ENCODE results near the gene SLC9C2. TPM values are rescaled to one million over a fixed set of nuclear protein-coding genes. Genes with fewer than 3 reads are reported as not detected.
"Not testable (repeated sequence)": the region's sequence is repeated elsewhere in the genome, so short reads cannot be mapped to it uniquely, and the experiment has no call there.

The SLC9C2 gene
- total RNA-seq, 1 donor, result not detected

DNA sequence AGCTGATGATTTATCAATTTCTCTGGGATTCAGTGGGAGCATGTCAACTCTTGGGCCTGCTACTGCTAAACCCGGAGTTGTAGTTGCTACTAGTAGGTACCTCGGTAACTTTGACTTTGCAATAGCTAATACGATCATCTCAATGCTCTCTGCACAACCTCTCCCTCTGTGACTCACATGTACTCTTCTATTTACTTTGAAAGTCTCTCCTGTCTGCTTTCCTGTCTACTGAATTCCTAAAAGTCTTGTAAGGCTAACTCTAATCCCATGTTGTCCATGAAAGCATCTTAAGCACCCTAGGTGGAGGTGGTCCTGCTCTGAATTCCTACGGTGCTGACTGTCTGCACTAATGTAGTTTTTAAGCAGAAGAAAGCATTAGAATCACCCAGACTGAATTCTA is 29.3 kb downstream of the SLC9C2 start:
- peak; percentile 71 for DNase-seq (ENCODE audit: insufficient read length, low spot score, missing footprints)
- H3K27me3 ChIP-seq (ENCODE audit: insufficient read depth, low read length), result no peaks in the 10 kb centered on the region
- no peaks in the 10 kb centered on the region for H3K36me3 ChIP-seq (ENCODE audit: insufficient read depth, low read length)
- no peak overlapping the region for H3K4me3 ChIP-seq (ENCODE audit: insufficient read depth, low read length)
- no peak overlapping the region for H3K4me2 ChIP-seq (ENCODE audit: insufficient read depth, low read length)
- H3K4me1 ChIP-seq (ENCODE audit: insufficient read depth, low read length), result no peaks in the 10 kb centered on the region
- no peak overlapping the region for H2AFZ ChIP-seq (ENCODE audit: low read length)
- TF ChIP-seq CTCF (IDR thresholded peaks at IDR 0.05; ENCODE audit: extremely low read depth, low read depth, low read length), result no peak
- H3K79me2 ChIP-seq (ENCODE audit: insufficient read depth, low read length), result no peaks in the 10 kb centered on the region
- H3K27ac ChIP-seq (ENCODE audit: low read depth, low read length), result no peak overlapping the region
- no peaks in the 10 kb centered on the region for H4K20me1 ChIP-seq (ENCODE audit: insufficient read depth, low read length)
- no peaks in the 10 kb centered on the region for H3K9me3 ChIP-seq (ENCODE audit: low read depth, low read length)

GRCh38 chr1:173572201-173572873 is 30.5 kb downstream of the SLC9C2 start:
- H3K9me3 ChIP-seq (ENCODE audit: low read depth, low read length), result peaks cover 2% of the 10 kb centered on the region
- H3K27me3 ChIP-seq (ENCODE audit: insufficient read depth, low read length), result no peaks in the 10 kb centered on the region
- no peak overlapping the region for H3K4me2 ChIP-seq (ENCODE audit: insufficient read depth, low read length)
- TF ChIP-seq CTCF (IDR thresholded peaks at IDR 0.05; ENCODE audit: extremely low read depth, low read depth, low read length), result no peak
- H2AFZ ChIP-seq (ENCODE audit: low read length), result no peak overlapping the region
- DNase-seq (ENCODE audit: insufficient read length, low spot score, missing footprints), result no peak
- no peaks in the 10 kb centered on the region for H3K79me2 ChIP-seq (ENCODE audit: insufficient read depth, low read length)
- H3K4me1 ChIP-seq (ENCODE audit: insufficient read depth, low read length), result no peaks in the 10 kb centered on the region
- H3K4me3 ChIP-seq (ENCODE audit: insufficient read depth, low read length), result no peak overlapping the region
- H3K36me3 ChIP-seq (ENCODE audit: insufficient read depth, low read length), result no peaks in the 10 kb centered on the region
- no peak overlapping the region for H3K27ac ChIP-seq (ENCODE audit: low read depth, low read length)
- no peaks in the 10 kb centered on the region for H4K20me1 ChIP-seq (ENCODE audit: insufficient read depth, low read length)

- no peak for TF ChIP-seq CTCF (IDR thresholded peaks at IDR 0.05; ENCODE audit: extremely low read depth, low read depth, low read length)
- no peak overlapping the region for H2AFZ ChIP-seq (ENCODE audit: low read length)
- H3K4me2 ChIP-seq (ENCODE audit: insufficient read depth, low read length), result no peak overlapping the region
- no peaks in the 10 kb centered on the region for H3K36me3 ChIP-seq (ENCODE audit: insufficient read depth, low read length)
- no peak for DNase-seq (ENCODE audit: insufficient read length, low spot score, missing footprints)
- H3K9me3 ChIP-seq (ENCODE audit: low read depth, low read length), result peaks cover 2% of the 10 kb centered on the region
- H3K4me3 ChIP-seq (ENCODE audit: insufficient read depth, low read length), result no peak overlapping the region
- no peak overlapping the region for H3K27ac ChIP-seq (ENCODE audit: low read depth, low read length)
- H3K4me1 ChIP-seq (ENCODE audit: insufficient read depth, low read length), result no peaks in the 10 kb centered on the region
- no peaks in the 10 kb centered on the region for H4K20me1 ChIP-seq (ENCODE audit: insufficient read depth, low read length)
- H3K79me2 ChIP-seq (ENCODE audit: insufficient read depth, low read length), result no peaks in the 10 kb centered on the region
- H3K27me3 ChIP-seq (ENCODE audit: insufficient read depth, low read length), result no peaks in the 10 kb centered on the region
Observed at GRCh38 chr1:173570370-173571007, 32.4 kb downstream of the SLC9C2 start.

DNA sequence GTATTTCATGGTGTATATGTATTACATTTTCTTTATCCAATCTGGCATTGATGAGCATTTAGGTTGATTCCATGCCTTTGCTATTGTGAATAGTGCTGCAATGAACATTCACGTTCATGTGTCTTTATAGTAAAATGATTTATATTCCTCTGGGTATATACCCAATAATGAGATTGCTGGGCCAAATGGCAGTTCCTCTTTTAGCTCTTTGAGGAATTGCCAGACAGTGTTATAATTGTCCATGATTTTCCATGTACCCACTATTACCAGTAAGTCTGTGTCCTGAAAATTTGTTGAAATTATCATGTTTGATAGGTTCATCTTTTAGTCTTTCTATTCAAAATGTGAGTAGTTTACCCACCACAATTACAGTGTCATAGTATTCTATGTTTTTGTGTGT is 34.4 kb downstream of the SLC9C2 start:
- Histone ChIP-seq H4K20me1 (ENCODE audit: insufficient read depth, low read length) (no peaks in the 10 kb centered on the region), H3K4me2 (ENCODE audit: insufficient read depth, low read length) (no peak overlapping the region), H3K79me2 (ENCODE audit: insufficient read depth, low read length) (no peaks in the 10 kb centered on the region), H2AFZ (ENCODE audit: low read length) (no peak overlapping the region), H3K27me3 (ENCODE audit: insufficient read depth, low read length) (no peaks in the 10 kb centered on the region), H3K36me3 (ENCODE audit: insufficient read depth, low read length) (no peaks in the 10 kb centered on the region), H3K9me3 (ENCODE audit: low read depth, low read length) (peaks cover 2% of the 10 kb centered on the region), H3K27ac (ENCODE audit: low read depth, low read length) (no peak overlapping the region), H3K4me3 (ENCODE audit: insufficient read depth, low read length) (no peak overlapping the region), H3K4me1 (ENCODE audit: insufficient read depth, low read length) (no peaks in the 10 kb centered on the region)
- no peak for DNase-seq (ENCODE audit: insufficient read length, low spot score, missing footprints)
- TF ChIP-seq CTCF (IDR thresholded peaks at IDR 0.05; ENCODE audit: extremely low read depth, low read depth, low read length), result no peak

- H2AFZ ChIP-seq (ENCODE audit: low read length); H3K4me2 ChIP-seq (ENCODE audit: insufficient read depth, low read length); H3K27me3 ChIP-seq (ENCODE audit: insufficient read depth, low read length); H3K27ac ChIP-seq (ENCODE audit: low read depth, low read length); H3K4me3 ChIP-seq (ENCODE audit: insufficient read depth, low read length); DNase-seq (ENCODE audit: insufficient read length, low spot score, missing footprints); H4K20me1 ChIP-seq (ENCODE audit: insufficient read depth, low read length); H3K36me3 ChIP-seq (ENCODE audit: insufficient read depth, low read length); H3K79me2 ChIP-seq (ENCODE audit: insufficient read depth, low read length); H3K4me1 ChIP-seq (ENCODE audit: insufficient read depth, low read length); H3K9me3 ChIP-seq (ENCODE audit: low read depth, low read length): not testable (repeated sequence)
Observed at GRCh38 chr1:173563846-173564245, 39.0 kb downstream of the SLC9C2 start.
